DND-41 (cell line): Measurements from ENCODE around the gene WNT3A.

ENCODE experiments used
- CTCF ChIP-seq: IDR thresholded peaks from 2 replicates; pipeline ENCODE4 v1.5.1; 2012; ENCODE audit warnings: borderline replicate concordance, low read length, moderate library complexity, mild to moderate bottlenecking; ENCODE audit not compliant: poor library complexity, severe bottlenecking; ENCODE audit errors: extremely low read depth
- EZH2 ChIP-seq: IDR thresholded peaks from 3 replicates; pipeline ENCODE4 v1.6.1; 2012; ENCODE audit warnings: borderline replicate concordance, low read depth, mild to moderate bottlenecking, moderate library complexity, low read length, inconsistent platforms; ENCODE audit not compliant: severe bottlenecking

GRCh38 chr1:228071839-228072657 lies 65.2 kb downstream of the WNT3A start:
- peak; percentile 22 for TF ChIP-seq CTCF
- no peak for TF ChIP-seq EZH2
